Chondrocyte (in vitro differentiated cells): ENCODE data around the gene CNDP2. TPM values are rescaled to one million over a fixed set of nuclear protein-coding genes. Genes with fewer than 3 reads are reported as not detected.

ENCODE experiments used
- DNase-seq: peaks from one replicate; pipeline ENCODE4 v3.0.0; 2021; ENCODE audit warnings: mixed read lengths, low spot score
- H3K27ac Mint-ChIP-seq: one replicate; pipeline ENCODE4 v1.8.0; 2021; ENCODE audit warnings: mild to moderate bottlenecking, moderate library complexity, mixed read lengths; ENCODE audit not compliant: unreplicated experiment
- H3K27me3 Mint-ChIP-seq: 2 replicates; pipeline ENCODE4 v1.8.0; 2021; ENCODE audit warnings: low read depth, mixed read lengths
- H3K36me3 Mint-ChIP-seq: 2 replicates; pipeline ENCODE4 v1.8.0; 2021; ENCODE audit warnings: low read depth, mixed read lengths
- H3K4me1 Mint-ChIP-seq: 2 replicates; pipeline ENCODE4 v1.8.0; 2021; ENCODE audit warnings: low read depth, mild to moderate bottlenecking, mixed read lengths
- H3K4me3 Mint-ChIP-seq: one replicate; pipeline ENCODE4 v1.8.0; 2021; ENCODE audit warnings: mild to moderate bottlenecking, moderate library complexity, mixed read lengths; ENCODE audit not compliant: unreplicated experiment
- H3K9me3 Mint-ChIP-seq: 2 replicates; pipeline ENCODE4 v1.8.0; 2021; ENCODE audit warnings: low read depth, mixed read lengths
- total RNA-seq: library from RNA; stranded (reverse); gene quantifications from 3 replicates; pipeline ENCODE4 v1.2.1, GENCODE V29; 2021
- TF ChIP-seq, protein P1 (sequence below): fragments of 200-600 bp; sonication (generic); IDR thresholded peaks from 2 replicates; pipeline ENCODE4 v1.5.0; 2021; ENCODE audit warnings: antibody characterized with exemption, mild to moderate bottlenecking, moderate library complexity

CNDP2 gene
- total RNA-seq, 1 donor from 2014 or later, result 58.6 TPM

GRCh38 chr18:74547860-74548259 is 51.7 kb downstream of the CNDP2 start:
- peaks cover 3% of the 10 kb centered on the region for H3K27me3 Mint-ChIP-seq
- TF ChIP-seq, protein P1, sequence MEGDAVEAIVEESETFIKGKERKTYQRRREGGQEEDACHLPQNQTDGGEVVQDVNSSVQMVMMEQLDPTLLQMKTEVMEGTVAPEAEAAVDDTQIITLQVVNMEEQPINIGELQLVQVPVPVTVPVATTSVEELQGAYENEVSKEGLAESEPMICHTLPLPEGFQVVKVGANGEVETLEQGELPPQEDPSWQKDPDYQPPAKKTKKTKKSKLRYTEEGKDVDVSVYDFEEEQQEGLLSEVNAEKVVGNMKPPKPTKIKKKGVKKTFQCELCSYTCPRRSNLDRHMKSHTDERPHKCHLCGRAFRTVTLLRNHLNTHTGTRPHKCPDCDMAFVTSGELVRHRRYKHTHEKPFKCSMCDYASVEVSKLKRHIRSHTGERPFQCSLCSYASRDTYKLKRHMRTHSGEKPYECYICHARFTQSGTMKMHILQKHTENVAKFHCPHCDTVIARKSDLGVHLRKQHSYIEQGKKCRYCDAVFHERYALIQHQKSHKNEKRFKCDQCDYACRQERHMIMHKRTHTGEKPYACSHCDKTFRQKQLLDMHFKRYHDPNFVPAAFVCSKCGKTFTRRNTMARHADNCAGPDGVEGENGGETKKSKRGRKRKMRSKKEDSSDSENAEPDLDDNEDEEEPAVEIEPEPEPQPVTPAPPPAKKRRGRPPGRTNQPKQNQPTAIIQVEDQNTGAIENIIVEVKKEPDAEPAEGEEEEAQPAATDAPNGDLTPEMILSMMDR, result no peak
- no peak overlapping the region for H3K4me3 Mint-ChIP-seq
- peaks cover 1% of the 10 kb centered on the region for H3K36me3 Mint-ChIP-seq
- H3K9me3 Mint-ChIP-seq, result peaks cover 11% of the 10 kb centered on the region
- DNase-seq, result no peak
- H3K4me1 Mint-ChIP-seq, result peaks cover 9% of the 10 kb centered on the region
- no peak overlapping the region for H3K27ac Mint-ChIP-seq

- peaks cover 9% of the 10 kb centered on the region for H3K4me1 Mint-ChIP-seq
- H3K9me3 Mint-ChIP-seq, result peaks cover 11% of the 10 kb centered on the region
- peaks cover 1% of the 10 kb centered on the region for H3K36me3 Mint-ChIP-seq
- no peak overlapping the region for H3K4me3 Mint-ChIP-seq
- H3K27me3 Mint-ChIP-seq, result peaks cover 19% of the 10 kb centered on the region
- H3K27ac Mint-ChIP-seq, result no peak overlapping the region
- DNase-seq, result no peak
- TF ChIP-seq, protein P1, result no peak
Observed at GRCh38 chr18:74549591-74550104, 53.5 kb downstream of the CNDP2 start.

DNA sequence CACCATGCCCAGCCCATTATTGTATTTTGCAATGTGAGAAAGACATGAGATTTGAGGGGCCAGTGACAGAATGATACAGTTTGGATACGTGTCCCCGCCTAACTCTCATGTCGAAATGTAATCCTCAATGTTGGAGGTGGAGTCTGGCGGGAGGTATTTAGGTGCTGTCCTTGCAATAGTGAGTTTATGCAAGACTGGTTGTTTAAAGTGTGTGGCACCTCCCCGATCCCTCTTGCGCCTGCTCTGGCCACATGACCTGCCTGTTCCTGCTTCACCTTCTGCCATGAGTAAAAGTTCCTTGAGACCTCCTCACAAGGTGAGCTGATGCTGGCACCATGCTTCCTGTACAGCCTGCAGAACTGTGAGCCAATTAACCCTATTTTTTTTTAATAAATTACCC is 54.7 kb downstream of the CNDP2 start:
- peaks cover 22% of the 10 kb centered on the region for H3K27me3 Mint-ChIP-seq
- H3K4me1 Mint-ChIP-seq, result peaks cover 9% of the 10 kb centered on the region
- H3K27ac Mint-ChIP-seq, result no peak overlapping the region
- peaks cover 1% of the 10 kb centered on the region for H3K36me3 Mint-ChIP-seq
- H3K4me3 Mint-ChIP-seq, result no peak overlapping the region
- DNase-seq, result no peak
- H3K9me3 Mint-ChIP-seq, result peaks cover 11% of the 10 kb centered on the region
- TF ChIP-seq, protein P1, result no peak

- Mint-ChIP-seq H3K4me1 (peaks cover 9% of the 10 kb centered on the region), H3K27me3 (peaks cover 22% of the 10 kb centered on the region), H3K9me3 (peaks cover 11% of the 10 kb centered on the region), H3K27ac (no peak overlapping the region), H3K4me3 (no peak overlapping the region), H3K36me3 (peaks cover 1% of the 10 kb centered on the region)
- TF ChIP-seq, protein P1, result no peak
- DNase-seq, result no peak
Observed at GRCh38 chr18:74551452-74551851, 55.3 kb downstream of the CNDP2 start.

DNA sequence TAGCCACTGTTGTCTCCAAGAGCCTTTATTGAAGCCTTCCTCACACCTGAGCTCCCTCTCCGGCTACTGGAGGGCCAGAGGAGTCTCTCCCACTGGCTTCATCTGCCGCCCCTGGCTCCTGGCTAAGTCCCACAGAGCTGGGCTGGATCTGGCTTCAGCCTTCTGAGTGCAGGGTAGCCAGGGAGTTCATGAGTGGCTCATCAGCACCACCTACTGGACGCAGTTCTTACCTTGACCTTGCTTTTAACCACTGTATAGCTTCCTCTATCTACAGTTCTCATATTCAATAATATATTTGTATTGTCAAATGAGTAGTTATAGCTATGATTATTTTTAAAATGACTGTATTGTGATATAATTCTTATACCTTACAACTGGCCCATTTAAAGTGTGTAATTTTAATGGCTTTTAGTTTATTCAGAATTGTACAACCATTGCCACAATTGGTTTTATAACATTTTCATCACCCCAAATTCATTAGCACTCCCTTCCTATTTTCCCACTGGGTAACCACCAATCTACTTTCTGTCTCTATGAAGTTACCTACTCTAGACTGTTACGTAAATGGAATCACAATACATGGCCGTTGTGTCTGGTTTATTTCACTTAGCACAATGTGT is 55.9 kb downstream of the CNDP2 start:
- H3K27ac Mint-ChIP-seq, result no peak overlapping the region
- no peak overlapping the region for H3K4me3 Mint-ChIP-seq
- peaks cover 22% of the 10 kb centered on the region for H3K27me3 Mint-ChIP-seq
- peaks cover 1% of the 10 kb centered on the region for H3K36me3 Mint-ChIP-seq
- H3K9me3 Mint-ChIP-seq, result peaks cover 11% of the 10 kb centered on the region
- DNase-seq, result no peak
- TF ChIP-seq, protein P1, result peak; percentile 91
- H3K4me1 Mint-ChIP-seq, result peaks cover 3% of the 10 kb centered on the region
